ENCODE results near the gene CNGA1.

DNA sequence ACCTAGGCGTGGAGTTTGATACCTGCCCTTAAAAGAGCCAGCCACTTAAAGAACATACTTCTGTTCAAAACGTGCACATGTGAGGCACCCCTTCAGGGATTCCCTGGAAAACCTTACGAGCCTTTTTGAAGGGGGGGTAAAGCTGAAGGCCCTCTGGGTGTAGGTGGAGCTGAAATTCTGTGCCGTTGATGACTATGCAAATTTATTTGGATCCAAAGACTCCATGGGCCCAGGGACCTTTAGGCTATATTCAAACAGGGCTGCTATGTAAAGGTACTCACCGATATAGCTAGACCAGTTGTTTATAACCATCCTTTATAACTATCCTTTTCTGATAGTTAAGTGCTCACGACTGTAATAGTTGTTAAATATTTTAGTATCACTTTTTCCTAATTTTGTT is 61.8 kb downstream of the CNGA1 start:
- TF ChIP-seq GATA3 (IDR thresholded peaks at IDR 0.05; ENCODE audit: low read depth, low read length): no peak
- no peak for TF ChIP-seq GATA2 (IDR thresholded peaks at IDR 0.05; ENCODE audit: low read depth, low read length)

Data from SH-SY5Y (cell line).